SK-N-MC (cell line): ENCODE results near the gene HOXA1.

Experiments
- EZH2 ChIP-seq: fragments of 200-600 bp; sonication (generic); IDR thresholded peaks from one replicate; pipeline ENCODE4 v1.6.1; 2017; ENCODE audit warnings: antibody characterized with exemption
- POLR2AphosphoS5 ChIP-seq: IDR thresholded peaks from 2 replicates; pipeline ENCODE4 v1.6.1; 2012; ENCODE audit warnings: mild to moderate bottlenecking, low read depth, low read length, borderline replicate concordance

DNA sequence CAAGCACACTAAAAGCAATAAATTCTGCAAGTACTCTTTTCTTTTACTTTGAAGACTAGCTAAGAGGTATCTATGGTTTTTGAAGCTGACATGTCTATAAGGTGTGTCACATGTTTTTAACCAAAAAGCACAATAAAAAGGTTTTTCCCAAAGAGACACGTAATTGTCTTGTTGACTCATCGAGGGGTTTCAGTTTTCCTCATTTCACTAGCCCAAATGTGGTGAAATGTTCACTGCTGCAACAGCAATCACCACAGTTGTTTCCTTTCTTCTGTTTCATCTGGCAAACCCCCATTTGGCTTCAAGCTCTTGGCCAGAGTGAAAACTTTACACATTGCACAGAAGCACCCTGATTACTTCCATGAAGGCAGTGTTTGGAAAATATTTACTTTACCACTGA is 38.6 kb upstream of the HOXA1 start:
- TF ChIP-seq EZH2: no peak
- TF ChIP-seq POLR2AphosphoS5: no peak
